ENCODE data around the gene CCDC158.
A peak's percentile ranks its signal among the peaks of the same experiment; 100 is the strongest.
"Not testable (repeated sequence)": the region's sequence is repeated elsewhere in the genome, so short reads cannot be mapped to it uniquely, and the experiment has no call there.

The CCDC158 gene

GRCh38 chr4:76430519-76431388 is 9.8 kb upstream of the CCDC158 start:
- DNase-seq (ENCODE audit: extremely low read depth in 1 of 2, low read depth in 1 of 2): no peak

- DNase-seq (ENCODE audit: extremely low read depth in 1 of 2, low read depth in 1 of 2): no peak
These were observed 8.7 kb upstream of the CCDC158 start for GRCh38 chr4:76429636-76430035.

GRCh38 chr4:76426272-76426671 is 5.3 kb upstream of the CCDC158 start:
- no peak for DNase-seq (ENCODE audit: extremely low read depth in 1 of 2, low read depth in 1 of 2)

DNA sequence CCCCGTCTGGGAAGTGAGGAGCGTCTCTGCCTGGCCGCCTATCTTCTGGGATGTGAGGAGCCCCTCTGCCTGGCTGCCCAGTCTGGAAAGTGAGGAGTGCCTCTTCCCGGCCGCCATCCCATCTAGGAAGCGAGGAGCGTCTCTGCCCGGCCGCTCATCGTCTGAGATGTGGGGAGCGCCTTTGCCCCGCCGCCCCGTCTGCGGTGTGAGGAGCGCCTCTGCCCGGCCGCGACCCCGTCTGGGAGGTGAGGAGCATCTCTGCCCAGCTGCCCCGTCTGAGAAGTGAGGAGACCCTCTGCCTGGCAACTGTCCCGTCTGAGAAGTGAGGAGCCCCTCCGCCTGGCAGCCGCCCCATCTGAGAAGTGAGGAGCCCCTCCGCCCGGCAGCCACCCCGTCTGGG is 2.2 kb upstream of the CCDC158 start:
- not testable (repeated sequence) for DNase-seq (ENCODE audit: extremely low read depth in 1 of 2, low read depth in 1 of 2)

- DNase-seq (ENCODE audit: extremely low read depth in 1 of 2, low read depth in 1 of 2): no peak
These were observed 666 bp downstream of the CCDC158 start for GRCh38 chr4:76420188-76420761.

DNA sequence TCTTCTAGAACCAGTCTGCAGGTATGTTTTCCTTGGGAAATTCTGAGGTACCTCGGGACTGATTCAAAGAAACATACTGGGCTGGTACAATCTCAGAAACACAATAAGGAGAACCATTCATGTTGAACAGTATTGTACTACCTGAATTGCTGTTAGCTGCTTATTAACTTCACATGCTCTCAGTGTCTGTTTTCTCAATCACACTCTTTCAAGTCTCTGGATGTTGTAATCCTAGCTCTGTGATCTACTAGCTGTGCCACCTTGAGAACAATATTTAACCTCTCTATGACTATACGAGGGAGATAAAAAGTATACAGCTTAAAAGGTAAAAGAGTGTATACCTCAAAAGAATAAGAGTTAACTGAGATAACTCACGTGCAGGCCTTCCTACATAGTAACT is 10.3 kb downstream of the CCDC158 start:
- no peak for DNase-seq (ENCODE audit: extremely low read depth in 1 of 2, low read depth in 1 of 2)

DNA sequence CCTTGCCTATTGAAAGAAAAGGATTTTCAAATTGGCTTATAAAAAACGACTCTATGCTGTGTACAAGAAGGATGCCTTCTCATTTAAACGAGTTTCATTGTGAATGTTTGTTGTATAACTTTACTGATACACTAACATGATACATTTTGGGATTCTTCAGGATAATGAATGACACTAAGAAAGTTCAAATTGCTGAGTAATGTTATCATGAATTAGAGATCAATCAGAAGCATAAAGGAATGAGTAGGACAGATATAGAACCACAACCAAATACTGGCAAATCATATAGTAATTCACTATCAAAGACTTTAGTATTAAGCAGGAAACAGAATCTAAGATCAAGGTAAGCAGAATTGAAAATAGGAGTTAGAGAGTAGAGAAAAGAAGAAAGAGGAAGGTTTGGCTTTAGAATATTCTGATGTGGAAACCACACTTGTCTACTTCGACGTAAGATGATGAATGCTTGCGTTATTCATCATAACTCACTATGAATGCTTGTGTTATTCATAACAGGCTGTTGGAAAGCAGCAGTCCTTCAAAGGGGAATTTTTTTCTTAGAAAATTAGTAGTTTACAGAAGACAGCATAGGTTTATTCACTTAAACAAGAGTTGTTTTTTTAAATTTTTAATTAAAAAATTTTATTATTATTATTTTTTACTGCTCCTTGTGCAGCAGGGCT is 13.4 kb downstream of the CCDC158 start:
- DNase-seq (ENCODE audit: extremely low read depth in 1 of 2, low read depth in 1 of 2): no peak

DNA sequence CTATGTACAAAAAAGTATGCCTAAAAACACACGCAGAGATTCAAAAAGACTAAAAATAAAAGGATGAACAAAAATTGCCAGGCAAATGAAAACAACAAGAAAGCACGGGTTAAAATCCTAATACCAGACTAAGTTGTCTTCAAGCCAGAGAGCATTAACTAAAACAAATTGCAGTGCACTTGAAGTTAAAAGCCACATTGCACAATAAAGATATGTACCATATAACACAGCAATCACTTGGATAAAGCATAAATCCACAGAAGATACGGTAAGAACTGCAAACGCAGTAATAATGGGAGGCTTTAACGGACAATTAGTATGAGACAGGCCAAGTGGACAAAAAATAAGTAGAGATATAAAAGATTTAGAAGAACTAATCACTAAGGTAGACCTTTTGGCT is 14.9 kb downstream of the CCDC158 start:
- DNase-seq (ENCODE audit: extremely low read depth in 1 of 2, low read depth in 1 of 2): no peak

DNA sequence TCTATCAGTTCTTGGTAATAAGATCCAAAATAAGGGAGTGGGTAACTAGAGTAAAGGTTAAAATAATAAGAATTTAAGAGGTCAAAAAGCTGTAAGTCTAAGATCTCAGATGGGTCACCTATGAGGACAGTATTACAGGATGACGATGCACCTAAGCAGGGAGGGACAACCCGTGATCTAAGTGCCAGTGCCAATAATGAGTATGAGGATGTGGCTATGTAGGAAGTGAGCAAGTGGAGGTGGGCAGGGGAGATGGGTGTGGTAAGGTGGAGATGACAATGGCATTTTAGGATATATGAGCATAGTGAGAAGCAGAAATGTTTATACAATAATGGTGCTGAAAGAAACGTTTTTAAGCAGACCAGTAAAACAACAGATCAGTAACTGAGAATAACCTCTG is 19.3 kb downstream of the CCDC158 start:
- DNase-seq (ENCODE audit: extremely low read depth in 1 of 2, low read depth in 1 of 2): no peak

GRCh38 chr4:76388160-76388908 is 32.6 kb downstream of the CCDC158 start:
- no peak for DNase-seq (ENCODE audit: extremely low read depth in 1 of 2, low read depth in 1 of 2)

- DNase-seq (ENCODE audit: extremely low read depth in 1 of 2, low read depth in 1 of 2): no peak
These were observed 34.2 kb downstream of the CCDC158 start for GRCh38 chr4:76386566-76387305.

DNA sequence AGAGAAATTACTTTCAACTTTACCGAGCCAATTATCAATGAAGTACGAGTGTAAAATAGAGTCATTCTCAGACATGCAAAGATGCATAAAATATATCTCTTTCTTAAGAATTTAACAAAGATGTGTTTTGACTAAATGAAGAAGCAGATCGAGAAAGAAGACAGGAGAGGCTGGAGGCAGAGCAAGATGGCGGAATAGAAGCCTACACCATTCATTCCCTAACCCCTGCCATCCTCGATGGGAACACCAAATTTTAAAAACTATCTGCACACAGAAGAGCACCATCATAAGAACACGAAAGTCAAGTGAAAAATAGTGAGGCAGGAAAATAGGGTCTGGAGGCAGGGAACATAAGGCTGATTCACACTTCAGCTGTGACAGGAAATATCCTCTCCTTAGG is 35.0 kb downstream of the CCDC158 start:
- DNase-seq (ENCODE audit: extremely low read depth in 1 of 2, low read depth in 1 of 2): no peak

GRCh38 chr4:76384052-76384451 is 36.9 kb downstream of the CCDC158 start:
- DNase-seq (ENCODE audit: extremely low read depth in 1 of 2, low read depth in 1 of 2): no peak

- no peak for DNase-seq (ENCODE audit: extremely low read depth in 1 of 2, low read depth in 1 of 2)
These were observed 37.9 kb downstream of the CCDC158 start for GRCh38 chr4:76383001-76383400.

- DNase-seq (ENCODE audit: extremely low read depth in 1 of 2, low read depth in 1 of 2): no peak
These were observed 39.0 kb downstream of the CCDC158 start for GRCh38 chr4:76381986-76382385.

GRCh38 chr4:76380561-76380960 is 40.4 kb downstream of the CCDC158 start:
- no peak for DNase-seq (ENCODE audit: extremely low read depth in 1 of 2, low read depth in 1 of 2)

DNA sequence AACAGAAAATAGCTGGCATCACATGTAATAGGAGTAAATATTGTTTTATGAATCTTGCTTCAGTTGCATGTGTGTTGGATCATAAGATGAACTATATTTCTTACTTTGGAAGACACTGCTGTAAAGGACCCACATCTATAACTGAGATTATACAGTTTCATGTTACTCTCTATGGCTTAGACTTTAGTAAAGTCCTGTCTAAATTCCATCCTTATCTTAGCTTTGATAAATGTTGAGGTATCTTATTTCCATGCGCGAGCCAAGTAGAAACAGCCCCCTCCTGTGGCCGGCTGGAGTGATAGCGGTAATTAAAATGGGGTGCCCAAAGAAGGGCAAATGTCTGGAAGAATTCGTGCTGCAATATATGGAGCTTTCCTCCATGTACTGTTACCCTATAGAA is 43.0 kb downstream of the CCDC158 start:
- peak in 1 of 2 donors; percentile 25 for DNase-seq (ENCODE audit: extremely low read depth in 1 of 2, low read depth in 1 of 2)

- DNase-seq (ENCODE audit: extremely low read depth in 1 of 2, low read depth in 1 of 2): no peak
These were observed 43.5 kb downstream of the CCDC158 start for GRCh38 chr4:76377481-76377901.

DNA sequence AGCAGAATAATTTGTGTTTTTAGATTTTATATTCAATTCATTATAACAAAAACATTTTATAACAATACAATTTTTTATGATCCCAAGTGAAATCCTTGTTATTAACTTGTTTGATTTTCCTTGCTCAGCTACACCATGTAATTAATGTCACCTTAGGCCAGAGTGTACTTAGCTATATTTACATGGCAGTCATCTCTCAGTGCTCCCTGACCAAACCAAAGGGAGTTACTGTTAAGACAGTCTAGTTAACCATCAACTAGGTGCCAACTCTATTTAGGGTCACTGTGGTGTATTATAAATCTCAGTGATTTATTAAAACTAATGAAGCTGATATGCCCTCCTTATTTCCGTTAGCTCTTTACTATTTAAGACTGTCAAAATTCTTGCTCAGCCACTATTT is 44.4 kb downstream of the CCDC158 start:
- no peak for DNase-seq (ENCODE audit: extremely low read depth in 1 of 2, low read depth in 1 of 2)

GRCh38 chr4:76375703-76376102 is 45.2 kb downstream of the CCDC158 start:
- DNase-seq (ENCODE audit: extremely low read depth in 1 of 2, low read depth in 1 of 2): no peak

DNA sequence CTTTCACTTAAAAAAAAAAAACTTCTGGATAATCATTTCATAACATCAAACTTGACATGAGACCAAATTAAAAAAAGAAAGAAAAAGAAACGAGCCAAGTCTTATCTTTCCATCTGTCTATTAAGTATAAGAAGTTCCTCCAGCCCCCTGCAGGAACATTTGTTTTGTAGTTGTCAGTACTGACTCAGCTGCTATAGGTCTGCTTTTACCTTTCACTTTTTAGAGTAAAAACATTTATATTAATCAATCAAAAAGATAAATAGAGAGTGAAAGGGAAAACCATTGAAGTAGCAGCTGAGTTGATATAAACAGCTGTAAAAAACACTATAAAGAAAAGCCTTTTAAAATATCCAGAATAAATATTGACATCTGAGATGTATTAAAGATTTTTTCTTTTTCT is 46.1 kb downstream of the CCDC158 start:
- no peak for DNase-seq (ENCODE audit: extremely low read depth in 1 of 2, low read depth in 1 of 2)
